Measurements from ENCODE around the gene ANK3.

Gene ANK3

DNA sequence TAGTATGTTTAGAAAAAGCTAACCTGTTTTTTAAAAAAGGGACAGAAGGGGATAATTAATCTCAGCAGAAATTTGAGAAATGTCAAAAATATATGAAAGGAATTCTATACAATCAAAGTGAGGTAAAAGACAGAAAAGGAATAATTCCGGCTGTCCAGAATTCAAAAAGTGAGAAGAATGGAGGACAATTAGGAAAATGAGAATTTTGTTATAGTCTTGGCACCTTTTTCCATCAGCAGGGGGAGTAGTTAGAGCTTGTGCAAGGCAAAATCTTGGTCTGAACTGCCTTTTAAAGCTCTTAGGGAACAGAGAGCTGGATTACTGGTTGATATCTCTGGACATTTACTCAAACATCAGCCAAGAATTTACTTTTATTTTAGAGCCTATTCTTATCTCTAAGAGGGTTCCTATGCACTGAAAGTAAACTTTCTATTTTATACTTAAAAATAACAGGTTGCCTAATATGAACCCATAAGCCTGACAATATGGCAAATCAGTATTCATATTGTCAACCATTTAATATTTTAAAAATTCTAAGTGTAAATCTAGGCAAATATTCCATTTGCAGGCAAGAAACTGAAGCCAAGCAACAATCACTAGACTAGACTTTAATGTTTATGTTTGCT lies 185.6 kb downstream of the ANK3 start:
- Histone ChIP-seq H3K79me2 (ENCODE audit: control insufficient read depth, insufficient read depth, low read length, poor library complexity) (no peaks in the 10 kb centered on the region), H3K27ac (ENCODE audit: low read depth, low read length) (no peak overlapping the region), H4K91ac (ENCODE audit: low read depth, low read length) (no peak overlapping the region), H3K4ac (ENCODE audit: low read depth, low read length) (no peak overlapping the region), H3K18ac (ENCODE audit: low read length) (no peak overlapping the region), H3K27me3 (ENCODE audit: insufficient read depth, low read length) (no peaks in the 10 kb centered on the region), H3K36me3 (ENCODE audit: control insufficient read depth in 1 of 2, insufficient read depth in 2 of 2, low read length in 2 of 2) (peaks cover 0 to 1% of the 10 kb centered on the region in 2 experiments), H3K79me1 (ENCODE audit: low read length) (no peaks in the 10 kb centered on the region), H2BK120ac (ENCODE audit: insufficient read depth, low read length, poor library complexity) (no peak overlapping the region), H3K23ac (ENCODE audit: low read length) (no peak overlapping the region), H4K8ac (ENCODE audit: low read depth, low read length) (no peak overlapping the region), H2BK12ac (ENCODE audit: low read length) (no peak overlapping the region), H3K9me3 (ENCODE audit: insufficient read depth, low read depth, low read length) (no peaks in the 10 kb centered on the region), H3K4me2 (ENCODE audit: low read length) (no peak overlapping the region), H3K14ac (ENCODE audit: low read length) (no peak overlapping the region), H2BK5ac (ENCODE audit: low read depth, low read length, poor library complexity) (no peak overlapping the region), H3K4me1 (ENCODE audit: control insufficient read depth in 1 of 2, insufficient read depth in 2 of 2, low read length in 2 of 2) (no peaks in the 10 kb centered on the region), H2AFZ (ENCODE audit: insufficient read depth, low read length, poor library complexity) (no peak overlapping the region), H3K4me3 (ENCODE audit: low read depth, low read length) (no peak overlapping the region), H2AK5ac (ENCODE audit: low read length) (no peak overlapping the region), H4K12ac (ENCODE audit: low read depth, low read length) (no peak overlapping the region), H3K9ac (ENCODE audit: low read length) (no peak overlapping the region)
- peak in 1 of 2 donors; percentile 73 for DNase-seq
- no CpG with 5 or more reads among the region's 1 CpG for WGBS (ENCODE audit: extremely low coverage, insufficient coverage, insufficient read length)

DNA sequence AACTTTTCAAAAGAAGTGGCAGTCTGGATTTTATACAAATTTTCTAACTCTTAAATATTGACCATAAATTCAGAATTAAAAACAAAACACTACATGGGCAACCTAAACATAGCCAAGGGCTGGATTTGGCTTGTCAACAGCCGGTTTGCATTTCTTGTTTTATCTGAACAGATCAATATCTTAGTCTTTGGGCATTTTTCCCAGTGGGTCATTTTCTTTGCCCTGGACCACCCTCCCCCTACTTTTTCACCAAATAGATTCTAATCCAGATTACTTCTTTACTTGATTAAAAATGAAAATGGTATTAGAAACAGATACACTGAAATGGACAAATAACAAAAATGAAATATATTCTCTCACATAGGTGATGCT lies 189.0 kb downstream of the ANK3 start:
- H3K4me1 ChIP-seq (ENCODE audit: control insufficient read depth in 1 of 2, insufficient read depth in 2 of 2, low read length in 2 of 2): peaks cover 2 to 7% of the 10 kb centered on the region in 2 experiments
- H4K8ac ChIP-seq (ENCODE audit: low read depth, low read length): no peak overlapping the region
- H3K9ac ChIP-seq (ENCODE audit: low read length): no peak overlapping the region
- no peak overlapping the region for H2AFZ ChIP-seq (ENCODE audit: insufficient read depth, low read length, poor library complexity)
- no peak overlapping the region for H3K27ac ChIP-seq (ENCODE audit: low read depth, low read length)
- H3K9me3 ChIP-seq (ENCODE audit: insufficient read depth, low read depth, low read length): peaks cover 1% of the 10 kb centered on the region
- no peak overlapping the region for H3K4ac ChIP-seq (ENCODE audit: low read depth, low read length)
- DNase-seq: no peak
- H2BK120ac ChIP-seq (ENCODE audit: insufficient read depth, low read length, poor library complexity): no peak overlapping the region
- H3K79me1 ChIP-seq (ENCODE audit: low read length): no peaks in the 10 kb centered on the region
- no peak overlapping the region for H2BK5ac ChIP-seq (ENCODE audit: low read depth, low read length, poor library complexity)
- no peak overlapping the region for H4K91ac ChIP-seq (ENCODE audit: low read depth, low read length)
- H3K36me3 ChIP-seq (ENCODE audit: control insufficient read depth in 1 of 2, insufficient read depth in 2 of 2, low read length in 2 of 2): peaks cover 0 to 1% of the 10 kb centered on the region in 2 experiments
- no peak overlapping the region for H3K4me3 ChIP-seq (ENCODE audit: low read depth, low read length)
- no peaks in the 10 kb centered on the region for H3K27me3 ChIP-seq (ENCODE audit: insufficient read depth, low read length)
- H3K4me2 ChIP-seq (ENCODE audit: low read length): no peak overlapping the region
- H3K23ac ChIP-seq (ENCODE audit: low read length): no peak overlapping the region
- no CpG with 5 or more reads among the region's 1 CpG for WGBS (ENCODE audit: extremely low coverage, insufficient coverage, insufficient read length)
- H2BK12ac ChIP-seq (ENCODE audit: low read length): no peak overlapping the region
- no peak overlapping the region for H3K18ac ChIP-seq (ENCODE audit: low read length)
- H2AK5ac ChIP-seq (ENCODE audit: low read length): no peak overlapping the region
- H3K14ac ChIP-seq (ENCODE audit: low read length): no peak overlapping the region
- no peaks in the 10 kb centered on the region for H3K79me2 ChIP-seq (ENCODE audit: control insufficient read depth, insufficient read depth, low read length, poor library complexity)
- no peak overlapping the region for H4K12ac ChIP-seq (ENCODE audit: low read depth, low read length)

DNA sequence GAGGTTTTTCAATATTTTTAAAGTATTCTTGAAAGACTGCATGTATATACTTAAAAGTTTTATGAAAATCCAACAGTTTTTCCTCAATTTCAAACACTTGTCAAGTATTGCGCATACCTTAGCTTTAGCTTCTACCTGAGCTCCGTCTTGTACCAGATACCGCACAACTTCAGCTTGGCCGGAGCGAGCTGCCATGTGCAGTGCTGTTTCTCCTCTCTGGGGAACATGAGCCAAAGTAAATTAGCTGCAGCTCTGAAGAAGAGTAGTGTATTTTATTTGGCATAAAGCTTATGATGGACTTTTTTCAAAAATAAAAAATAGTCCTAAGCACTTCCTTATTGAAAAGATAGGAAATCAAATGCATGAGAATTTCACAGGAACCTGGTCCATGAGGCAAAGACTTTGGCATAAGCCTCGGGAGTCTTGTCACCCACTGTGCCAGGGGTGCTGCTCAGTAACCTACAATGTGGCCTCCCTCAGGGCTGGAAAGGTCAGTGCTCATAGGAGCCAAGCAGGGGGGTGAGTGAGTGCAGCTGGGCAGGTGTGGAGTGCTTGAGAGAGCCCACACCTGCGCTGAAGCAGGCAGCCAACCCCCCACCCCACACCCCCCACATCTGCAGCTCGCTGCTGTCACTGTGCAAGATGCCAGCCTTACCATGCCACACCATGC lies 189.5 kb downstream of the ANK3 start:
- peaks cover 2 to 7% of the 10 kb centered on the region in 2 experiments for H3K4me1 ChIP-seq (ENCODE audit: control insufficient read depth in 1 of 2, insufficient read depth in 2 of 2, low read length in 2 of 2)
- H3K27me3 ChIP-seq (ENCODE audit: insufficient read depth, low read length): no peaks in the 10 kb centered on the region
- H4K8ac ChIP-seq (ENCODE audit: low read depth, low read length): no peak overlapping the region
- H2BK120ac ChIP-seq (ENCODE audit: insufficient read depth, low read length, poor library complexity): no peak overlapping the region
- no peak overlapping the region for H3K14ac ChIP-seq (ENCODE audit: low read length)
- peaks cover 0 to 1% of the 10 kb centered on the region in 2 experiments for H3K36me3 ChIP-seq (ENCODE audit: control insufficient read depth in 1 of 2, insufficient read depth in 2 of 2, low read length in 2 of 2)
- no peak overlapping the region for H3K9ac ChIP-seq (ENCODE audit: low read length)
- H3K23ac ChIP-seq (ENCODE audit: low read length): no peak overlapping the region
- no peak overlapping the region for H3K18ac ChIP-seq (ENCODE audit: low read length)
- H3K79me1 ChIP-seq (ENCODE audit: low read length): no peaks in the 10 kb centered on the region
- no peak overlapping the region for H4K12ac ChIP-seq (ENCODE audit: low read depth, low read length)
- H2BK12ac ChIP-seq (ENCODE audit: low read length): no peak overlapping the region
- no peak for DNase-seq
- H3K4me2 ChIP-seq (ENCODE audit: low read length): no peak overlapping the region
- H2AFZ ChIP-seq (ENCODE audit: insufficient read depth, low read length, poor library complexity): no peak overlapping the region
- no peak overlapping the region for H3K27ac ChIP-seq (ENCODE audit: low read depth, low read length)
- WGBS (ENCODE audit: extremely low coverage, insufficient coverage, insufficient read length): no CpG with 5 or more reads among the region's 8 CpGs
- peaks cover 1% of the 10 kb centered on the region for H3K9me3 ChIP-seq (ENCODE audit: insufficient read depth, low read depth, low read length)
- no peak overlapping the region for H2BK5ac ChIP-seq (ENCODE audit: low read depth, low read length, poor library complexity)
- H3K4ac ChIP-seq (ENCODE audit: low read depth, low read length): no peak overlapping the region
- no peak overlapping the region for H2AK5ac ChIP-seq (ENCODE audit: low read length)
- H4K91ac ChIP-seq (ENCODE audit: low read depth, low read length): no peak overlapping the region
- no peak overlapping the region for H3K4me3 ChIP-seq (ENCODE audit: low read depth, low read length)
- no peaks in the 10 kb centered on the region for H3K79me2 ChIP-seq (ENCODE audit: control insufficient read depth, insufficient read depth, low read length, poor library complexity)

DNA sequence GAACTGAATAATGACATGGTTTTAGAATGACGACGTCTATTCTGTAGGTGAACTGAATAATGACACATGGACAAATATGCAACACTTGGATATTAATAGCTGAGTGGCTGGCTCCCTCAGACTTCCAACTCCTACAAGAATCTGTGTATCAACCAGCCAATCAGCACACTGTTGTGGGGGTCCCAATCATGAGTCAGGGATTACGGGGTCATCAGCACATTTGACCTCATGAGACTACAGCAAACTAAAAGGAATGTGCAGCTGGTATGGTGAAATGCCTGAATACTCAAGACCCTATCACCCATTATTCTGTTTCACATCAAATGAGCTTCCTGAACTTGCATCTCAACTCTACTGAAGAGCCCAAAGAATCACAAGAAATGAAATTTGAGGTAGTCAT lies 192.5 kb downstream of the ANK3 start:
- Histone ChIP-seq H3K79me1 (ENCODE audit: low read length) (no peaks in the 10 kb centered on the region), H3K18ac (ENCODE audit: low read length) (no peak overlapping the region)
- WGBS (ENCODE audit: extremely low coverage, insufficient coverage, insufficient read length): no CpG with 5 or more reads among the region's 3 CpGs

More for the DNA sequence above, 192.5 kb downstream of the ANK3 start:
- no peak overlapping the region for H3K4ac ChIP-seq (ENCODE audit: low read depth, low read length)
- no peak overlapping the region for H4K8ac ChIP-seq (ENCODE audit: low read depth, low read length)
- DNase-seq: peak in 1 of 2 donors; percentile 21
- no peaks in the 10 kb centered on the region for H3K27me3 ChIP-seq (ENCODE audit: insufficient read depth, low read length)
- H4K91ac ChIP-seq (ENCODE audit: low read depth, low read length): no peak overlapping the region
- no peak overlapping the region for H3K23ac ChIP-seq (ENCODE audit: low read length)
- H3K36me3 ChIP-seq (ENCODE audit: control insufficient read depth in 1 of 2, insufficient read depth in 2 of 2, low read length in 2 of 2): peaks cover 0 to 1% of the 10 kb centered on the region in 2 experiments
- no peak overlapping the region for H3K4me3 ChIP-seq (ENCODE audit: low read depth, low read length)
- no peak overlapping the region for H2AFZ ChIP-seq (ENCODE audit: insufficient read depth, low read length, poor library complexity)
- no peaks in the 10 kb centered on the region for H3K79me2 ChIP-seq (ENCODE audit: control insufficient read depth, insufficient read depth, low read length, poor library complexity)
- H3K4me2 ChIP-seq (ENCODE audit: low read length): no peak overlapping the region
- peaks cover 1% of the 10 kb centered on the region for H3K9me3 ChIP-seq (ENCODE audit: insufficient read depth, low read depth, low read length)
- H3K4me1 ChIP-seq (ENCODE audit: control insufficient read depth in 1 of 2, insufficient read depth in 2 of 2, low read length in 2 of 2): peaks cover 2 to 7% of the 10 kb centered on the region in 2 experiments
- H3K9ac ChIP-seq (ENCODE audit: low read length): no peak overlapping the region
- H2BK120ac ChIP-seq (ENCODE audit: insufficient read depth, low read length, poor library complexity): no peak overlapping the region
- H2BK12ac ChIP-seq (ENCODE audit: low read length): no peak overlapping the region
- H2BK5ac ChIP-seq (ENCODE audit: low read depth, low read length, poor library complexity): no peak overlapping the region
- H2AK5ac ChIP-seq (ENCODE audit: low read length): no peak overlapping the region
- no peak overlapping the region for H3K27ac ChIP-seq (ENCODE audit: low read depth, low read length)
- no peak overlapping the region for H4K12ac ChIP-seq (ENCODE audit: low read depth, low read length)
- no peak overlapping the region for H3K14ac ChIP-seq (ENCODE audit: low read length)

Data from trophoblast cell (in vitro differentiated cells and primary cell).